ENCODE measurements around the gene TWF2.

The TWF2 gene

GRCh38 chr3:52183786-52184445 lies 55.0 kb downstream of the TWF2 start:
- no peak for DNase-seq

- DNase-seq: no peak
Measured at GRCh38 chr3:52182691-52183090, 56.3 kb downstream of the TWF2 start.

DNA sequence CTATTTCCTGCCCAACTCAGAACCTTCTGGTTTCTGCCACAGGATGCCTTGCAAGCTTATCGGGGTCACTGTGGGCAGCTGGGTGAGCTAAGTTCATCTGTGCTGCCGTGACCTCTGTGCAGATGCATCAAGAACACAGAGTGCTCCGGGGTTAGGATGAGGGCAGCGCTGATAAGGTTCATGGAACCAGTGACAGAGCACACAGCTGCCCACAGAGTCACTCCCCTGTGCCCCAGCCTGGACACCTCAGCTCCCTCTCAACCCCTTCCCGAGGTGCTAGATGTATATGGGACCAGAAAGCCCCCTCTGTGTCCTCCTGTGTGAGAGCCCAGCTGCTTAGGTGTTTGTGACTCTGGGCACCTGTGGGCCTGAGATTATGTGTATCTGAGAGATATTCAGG lies 56.8 kb downstream of the TWF2 start:
- DNase-seq: no peak

GRCh38 chr3:52181543-52181942 lies 57.4 kb downstream of the TWF2 start:
- no peak for DNase-seq
